ENCODE measurements around the gene METTL25. TPM values are rescaled to one million over a fixed set of nuclear protein-coding genes. Genes with fewer than 3 reads are reported as not detected.
A peak's percentile ranks its signal among the peaks of the same experiment; 100 is the strongest.

The METTL25 gene
- total RNA-seq, 2 donors from 2014 or later, result 11.8 to 11.9 TPM

DNA sequence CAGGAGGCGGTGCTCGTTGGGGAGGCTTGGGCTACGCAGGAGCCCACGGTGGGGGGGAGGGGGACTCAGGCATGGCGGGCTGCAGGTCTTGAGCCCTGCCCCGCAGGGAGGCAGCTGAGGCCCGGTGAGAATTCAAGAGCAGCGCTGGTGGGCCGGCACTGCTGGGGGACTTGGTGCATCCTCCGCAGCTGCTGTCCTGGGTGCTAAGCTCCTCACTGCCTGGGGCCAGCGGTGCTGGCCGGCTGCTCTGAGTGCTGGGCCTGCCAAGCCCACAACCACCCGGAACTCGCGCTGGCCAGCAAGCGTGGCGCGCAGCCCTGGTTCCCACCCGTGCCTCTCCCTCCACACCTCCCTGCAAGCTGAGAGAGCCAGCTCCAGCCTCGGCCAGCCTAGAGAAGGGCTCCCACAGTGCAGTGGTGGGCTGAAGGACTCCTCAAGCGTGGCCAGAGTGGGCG is 3.2 kb downstream of the METTL25 start:
- peaks cover 38% of the 10 kb centered on the region for H3K4me1 Mint-ChIP-seq
- ATAC-seq (no peak), DNase-seq (no peak)
- H3K4me3 Mint-ChIP-seq, result no peak overlapping the region
- no peaks in the 10 kb centered on the region for H3K9me3 ChIP-seq (ENCODE audit: control insufficient read depth, low read length, poor library complexity, severe bottlenecking)
- peaks cover 5% of the 10 kb centered on the region for H3K36me3 Mint-ChIP-seq (ENCODE audit: low read depth)
- no peak overlapping the region for H3K27ac Mint-ChIP-seq
- H3K27me3 Mint-ChIP-seq, result no peaks in the 10 kb centered on the region

DNA sequence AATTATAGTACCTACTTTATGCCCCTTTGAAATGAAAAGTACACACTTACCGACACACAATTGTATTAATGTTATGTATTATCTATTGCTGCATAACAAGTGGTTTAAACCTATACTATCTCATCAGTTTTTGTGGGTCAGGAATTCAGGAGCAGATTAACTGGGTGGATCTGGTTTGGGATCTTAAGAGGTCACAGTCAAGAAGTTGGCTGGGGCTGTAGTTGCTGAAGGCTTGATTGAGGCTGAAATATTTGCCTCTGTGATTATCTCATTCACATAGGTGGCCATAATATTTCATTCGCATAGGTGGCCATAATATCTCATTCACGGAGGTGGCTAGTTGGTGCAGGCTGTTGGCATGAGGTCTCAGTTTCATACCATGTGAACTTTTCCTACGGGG is 5.7 kb downstream of the METTL25 start:
- no peak for ATAC-seq
- no peaks in the 10 kb centered on the region for H3K27me3 Mint-ChIP-seq

DNA sequence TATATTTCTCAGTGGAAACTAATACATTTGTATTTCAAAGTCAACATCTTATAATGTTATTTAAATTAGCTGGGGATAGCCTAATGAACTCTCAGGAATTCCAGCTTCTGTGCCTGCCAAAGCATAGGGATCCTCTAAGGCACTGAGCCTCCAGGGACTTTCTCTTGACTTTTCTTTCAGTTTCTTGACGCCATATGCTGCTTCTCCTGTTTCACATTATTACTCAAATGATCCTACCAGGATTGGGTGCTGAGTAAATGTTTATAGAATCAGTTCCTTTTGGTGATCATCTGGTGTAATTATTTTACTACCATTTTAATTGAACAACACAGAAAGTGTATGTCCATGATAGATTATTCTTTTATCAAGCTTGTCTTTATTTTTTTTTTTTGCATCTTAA is 7.9 kb downstream of the METTL25 start:
- no peaks in the 10 kb centered on the region for H3K9me3 ChIP-seq (ENCODE audit: control insufficient read depth, low read length, poor library complexity, severe bottlenecking)
- Mint-ChIP-seq H3K36me3 (ENCODE audit: low read depth) (peaks cover 4% of the 10 kb centered on the region), H3K27me3 (no peaks in the 10 kb centered on the region), H3K4me1 (peaks cover 18% of the 10 kb centered on the region), H3K27ac (no peak overlapping the region), H3K4me3 (no peak overlapping the region)
- DNase-seq, result no peak
- no peak for ATAC-seq

More for the DNA sequence above, 5.7 kb downstream of the METTL25 start:
- peaks cover 28% of the 10 kb centered on the region for H3K4me1 Mint-ChIP-seq
- no peaks in the 10 kb centered on the region for H3K9me3 ChIP-seq (ENCODE audit: control insufficient read depth, low read length, poor library complexity, severe bottlenecking)
- peaks cover 4% of the 10 kb centered on the region for H3K36me3 Mint-ChIP-seq (ENCODE audit: low read depth)
- no peak overlapping the region for H3K27ac Mint-ChIP-seq
- no peak overlapping the region for H3K4me3 Mint-ChIP-seq
- DNase-seq, result no peak

DNA sequence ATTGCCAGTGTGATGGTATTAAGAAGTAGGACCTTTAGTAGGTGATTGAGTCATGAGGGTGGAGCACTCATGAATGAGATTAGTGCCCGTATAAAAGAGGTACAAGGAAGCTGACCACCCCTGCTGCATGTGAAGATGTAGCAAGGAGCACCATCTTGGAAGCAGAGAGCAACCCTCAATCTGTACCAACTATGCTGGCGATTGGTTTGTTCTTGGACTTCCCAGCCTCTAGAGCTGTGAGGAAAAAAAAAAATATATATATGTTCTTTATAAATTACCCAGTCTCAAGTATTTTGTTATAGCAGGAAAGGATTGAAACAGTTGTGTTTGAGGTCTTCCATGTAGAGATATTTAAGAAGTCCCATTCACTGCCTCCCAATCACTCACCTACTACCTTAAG is 16.9 kb downstream of the METTL25 start:
- Mint-ChIP-seq H3K4me3 (no peak overlapping the region), H3K4me1 (peaks cover 2% of the 10 kb centered on the region), H3K36me3 (ENCODE audit: low read depth) (peaks cover 3% of the 10 kb centered on the region), H3K27me3 (no peaks in the 10 kb centered on the region), H3K27ac (no peak overlapping the region)
- H3K9me3 ChIP-seq (ENCODE audit: control insufficient read depth, low read length, poor library complexity, severe bottlenecking), result no peaks in the 10 kb centered on the region
- ATAC-seq (no peak), DNase-seq (no peak)

DNA sequence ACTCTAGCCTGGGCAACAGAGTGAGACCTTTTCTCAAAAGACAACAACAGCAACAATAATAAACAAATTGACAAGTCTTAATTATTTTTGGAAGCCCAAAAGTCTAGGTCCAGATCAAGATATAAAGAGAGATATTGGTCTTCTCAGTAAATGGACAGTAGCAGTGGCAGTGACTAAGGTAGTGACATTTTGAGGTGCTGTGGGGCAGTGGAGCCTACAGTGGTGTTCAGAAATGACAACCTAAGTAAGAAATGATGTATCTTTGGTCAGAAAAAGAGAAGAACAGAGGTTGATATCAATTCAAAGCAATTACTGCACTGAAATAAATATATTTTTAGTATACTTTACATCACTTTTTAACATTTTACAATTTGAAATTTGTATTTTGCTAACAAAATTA is 20.7 kb downstream of the METTL25 start:
- H3K4me3 Mint-ChIP-seq, result no peak overlapping the region
- H3K4me1 Mint-ChIP-seq, result peaks cover 4% of the 10 kb centered on the region
- DNase-seq (no peak), ATAC-seq (no peak)
- no peak overlapping the region for H3K27ac Mint-ChIP-seq
- H3K36me3 Mint-ChIP-seq (ENCODE audit: low read depth), result peaks cover 5% of the 10 kb centered on the region
- H3K9me3 ChIP-seq (ENCODE audit: control insufficient read depth, low read length, poor library complexity, severe bottlenecking), result no peaks in the 10 kb centered on the region
- H3K27me3 Mint-ChIP-seq, result no peaks in the 10 kb centered on the region

DNA sequence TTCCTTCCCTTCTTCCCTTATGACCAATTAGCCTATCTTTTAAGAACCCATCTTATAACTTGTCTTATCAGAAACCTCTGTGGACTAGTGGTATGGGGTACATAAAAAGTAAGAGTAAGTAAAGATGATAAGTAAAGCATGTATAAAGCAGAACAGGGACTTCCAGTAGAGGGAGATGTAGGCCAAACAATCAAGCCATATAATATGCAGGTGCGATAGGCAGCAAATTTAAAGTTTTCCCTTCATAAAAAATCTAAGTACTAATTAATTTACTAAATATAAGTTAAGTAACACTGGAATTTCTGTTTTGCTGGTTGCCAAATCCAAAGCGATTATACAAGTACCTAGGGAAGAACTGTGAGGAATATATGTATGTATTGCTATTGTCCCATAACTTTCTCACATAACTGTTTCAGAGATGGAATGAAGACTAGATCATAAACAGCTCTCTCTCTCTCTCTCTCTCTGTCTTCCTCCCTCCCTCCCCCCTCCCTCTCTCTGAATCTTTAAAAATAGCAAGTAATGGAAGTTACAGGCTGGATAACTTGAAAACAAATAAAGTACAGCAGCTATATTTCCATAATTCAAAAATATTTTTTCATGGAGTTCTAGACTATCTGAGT is 25.7 kb downstream of the METTL25 start:
- Mint-ChIP-seq H3K4me3 (no peak overlapping the region), H3K27me3 (no peaks in the 10 kb centered on the region), H3K4me1 (peaks cover 4% of the 10 kb centered on the region), H3K27ac (peak overlapping the region; percentile 24), H3K36me3 (ENCODE audit: low read depth) (peaks cover 2% of the 10 kb centered on the region)
- no peak for DNase-seq
- no peak for ATAC-seq
- H3K9me3 ChIP-seq (ENCODE audit: control insufficient read depth, low read length, poor library complexity, severe bottlenecking), result no peaks in the 10 kb centered on the region

DNA sequence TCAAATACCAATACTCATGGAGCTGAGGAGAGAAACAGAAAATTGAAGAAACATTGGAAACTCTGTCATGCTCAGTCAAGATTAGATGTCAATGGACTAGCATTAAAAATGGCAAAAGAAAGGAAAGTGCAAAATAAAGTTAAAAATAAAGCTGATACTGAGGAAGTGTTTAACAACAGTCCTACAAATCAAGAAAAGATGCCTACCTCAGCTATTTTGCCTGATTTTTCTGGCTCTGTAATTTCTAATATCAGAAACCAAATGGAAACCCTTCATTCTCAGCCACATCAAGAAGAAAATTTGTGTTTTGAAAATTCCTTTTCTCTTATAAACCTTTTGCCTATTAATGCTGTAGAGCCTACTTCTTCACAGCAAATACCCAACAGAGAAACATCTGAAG is 40.5 kb downstream of the METTL25 start:
- peaks cover 4% of the 10 kb centered on the region for H3K36me3 Mint-ChIP-seq (ENCODE audit: low read depth)
- no peak overlapping the region for H3K27ac Mint-ChIP-seq
- DNase-seq (no peak), ATAC-seq (no peak)
- H3K27me3 Mint-ChIP-seq, result no peaks in the 10 kb centered on the region
- no peaks in the 10 kb centered on the region for H3K9me3 ChIP-seq (ENCODE audit: control insufficient read depth, low read length, poor library complexity, severe bottlenecking)
- no peaks in the 10 kb centered on the region for H3K4me1 Mint-ChIP-seq
- no peak overlapping the region for H3K4me3 Mint-ChIP-seq

DNA sequence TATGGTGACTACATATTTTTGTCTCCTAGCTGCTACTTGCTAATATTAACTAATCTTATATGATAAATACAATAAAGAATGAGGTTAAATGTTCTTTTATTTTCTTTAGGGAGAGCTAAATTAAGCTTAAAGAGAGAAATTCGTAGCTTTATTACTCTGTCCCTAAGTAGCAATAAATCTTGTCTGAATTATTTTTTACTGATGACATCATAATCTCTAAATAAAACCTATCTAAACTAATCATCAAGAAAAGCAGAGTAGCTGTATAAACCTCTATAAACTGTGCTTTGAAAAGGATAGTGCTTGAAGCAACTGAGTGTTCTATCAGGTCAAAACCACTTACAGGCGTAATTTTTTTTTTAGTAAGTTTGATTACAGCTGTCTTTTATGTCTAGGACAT is 42.5 kb downstream of the METTL25 start:
- H3K4me3 Mint-ChIP-seq, result no peak overlapping the region

DNA sequence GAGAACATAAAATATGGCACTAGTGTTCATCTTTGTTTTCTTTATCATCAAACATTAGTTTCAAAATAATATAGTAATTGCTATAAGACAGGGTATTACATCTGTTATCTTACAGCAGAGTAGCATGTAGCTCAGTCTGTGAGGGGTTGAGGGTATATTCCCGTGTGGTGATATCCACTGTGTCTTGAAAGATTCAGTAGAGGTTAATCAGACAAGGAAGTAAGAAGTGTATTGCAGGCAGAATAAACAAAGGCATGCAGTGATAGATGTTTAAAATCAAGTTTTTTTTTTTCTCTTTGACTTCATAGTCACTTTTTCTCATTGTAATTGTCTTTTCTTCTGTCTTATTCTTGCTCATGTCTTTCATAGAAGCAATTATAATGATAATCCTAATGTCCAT is 48.3 kb downstream of the METTL25 start:
- Mint-ChIP-seq H3K27me3 (no peaks in the 10 kb centered on the region), H3K36me3 (ENCODE audit: low read depth) (peaks cover 3% of the 10 kb centered on the region), H3K4me1 (no peaks in the 10 kb centered on the region)

More for the DNA sequence above, 42.5 kb downstream of the METTL25 start:
- Mint-ChIP-seq H3K4me1 (no peaks in the 10 kb centered on the region), H3K27me3 (no peaks in the 10 kb centered on the region), H3K27ac (no peak overlapping the region), H3K36me3 (ENCODE audit: low read depth) (no peaks in the 10 kb centered on the region)
- H3K9me3 ChIP-seq (ENCODE audit: control insufficient read depth, low read length, poor library complexity, severe bottlenecking), result no peaks in the 10 kb centered on the region
- ATAC-seq (no peak), DNase-seq (no peak)

DNA sequence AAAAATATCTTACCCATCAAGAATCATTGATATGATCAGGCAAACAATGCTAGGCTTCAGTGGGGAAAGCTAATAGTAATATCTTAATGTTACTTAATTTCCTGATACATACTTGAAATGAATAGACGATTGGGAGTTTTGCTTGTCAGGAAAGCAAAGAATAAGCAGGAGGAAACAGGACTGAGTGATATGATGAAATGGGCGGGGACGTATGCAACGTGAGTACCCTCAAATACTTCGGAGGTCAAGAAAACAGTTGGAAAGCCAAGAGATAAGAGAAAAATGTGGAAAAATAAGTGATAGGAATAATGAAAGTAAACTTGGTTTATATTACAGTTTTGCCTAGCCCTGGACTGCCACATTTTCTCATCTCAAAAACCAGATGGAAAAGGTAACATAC is 49.2 kb downstream of the METTL25 start:
- H3K27ac Mint-ChIP-seq, result no peak overlapping the region
- no peak for ATAC-seq
- H3K27me3 Mint-ChIP-seq, result no peaks in the 10 kb centered on the region
- H3K36me3 Mint-ChIP-seq (ENCODE audit: low read depth), result peaks cover 3% of the 10 kb centered on the region
- no peak for DNase-seq
- H3K4me3 Mint-ChIP-seq, result no peak overlapping the region
- H3K9me3 ChIP-seq (ENCODE audit: control insufficient read depth, low read length, poor library complexity, severe bottlenecking), result no peaks in the 10 kb centered on the region
- H3K4me1 Mint-ChIP-seq, result no peaks in the 10 kb centered on the region

More for the DNA sequence above, 48.3 kb downstream of the METTL25 start:
- no peak for DNase-seq
- H3K4me3 Mint-ChIP-seq, result no peak overlapping the region
- H3K9me3 ChIP-seq (ENCODE audit: control insufficient read depth, low read length, poor library complexity, severe bottlenecking), result no peaks in the 10 kb centered on the region
- no peak for ATAC-seq
- H3K27ac Mint-ChIP-seq, result no peak overlapping the region

DNA sequence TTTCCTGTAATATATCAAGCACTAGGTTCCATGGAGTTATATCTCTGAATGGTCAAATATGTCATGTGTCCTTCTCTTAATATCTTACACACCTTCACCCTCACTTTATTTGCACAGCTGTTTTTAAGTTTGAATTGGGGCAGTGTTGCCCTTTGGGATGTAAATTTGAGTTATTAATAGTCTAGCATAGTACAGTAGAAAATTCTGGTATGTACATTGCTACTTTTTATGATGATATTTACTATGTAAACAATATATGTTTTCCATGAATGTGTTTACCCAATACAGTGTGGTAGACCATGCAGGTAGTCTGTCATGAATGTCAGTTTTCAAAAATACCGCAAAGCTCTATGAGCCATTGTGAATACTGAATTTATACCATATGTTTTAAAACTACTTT is 50.5 kb downstream of the METTL25 start:
- Mint-ChIP-seq H3K36me3 (ENCODE audit: low read depth) (peaks cover 3% of the 10 kb centered on the region), H3K27ac (no peak overlapping the region), H3K27me3 (no peaks in the 10 kb centered on the region), H3K4me1 (no peaks in the 10 kb centered on the region), H3K4me3 (no peak overlapping the region)
- ATAC-seq (no peak), DNase-seq (no peak)
- no peaks in the 10 kb centered on the region for H3K9me3 ChIP-seq (ENCODE audit: control insufficient read depth, low read length, poor library complexity, severe bottlenecking)

DNA sequence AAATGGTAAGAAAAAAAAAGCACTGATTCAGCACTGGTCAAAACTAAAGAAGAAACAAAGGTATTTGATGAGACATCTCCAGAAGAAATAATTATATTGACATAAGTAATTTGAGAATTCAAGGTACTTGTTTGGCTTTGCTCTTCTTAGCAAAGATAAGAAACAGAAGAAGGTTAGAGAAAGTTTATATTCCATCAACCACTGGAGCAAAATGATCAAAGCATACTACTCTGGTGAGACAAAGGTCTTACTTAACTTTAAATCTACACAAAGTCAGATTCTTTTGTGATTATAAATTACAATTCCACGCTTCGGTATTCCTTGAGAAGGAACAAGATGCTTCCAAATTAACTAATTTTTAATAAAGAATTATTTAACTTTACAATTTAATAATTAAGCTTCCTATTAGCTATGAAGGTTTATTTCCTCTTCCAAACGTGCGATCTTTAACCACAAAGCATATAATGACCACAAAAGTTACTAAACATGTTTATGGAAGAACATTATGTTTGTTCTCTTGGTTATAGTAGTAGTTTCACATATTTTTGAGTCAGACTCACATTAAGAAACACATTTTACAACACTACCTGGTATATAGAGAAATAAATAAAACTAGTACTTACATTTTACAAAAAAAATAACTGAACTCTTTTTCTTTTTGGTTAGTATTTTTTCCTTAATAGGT is 53.4 kb downstream of the METTL25 start:
- DNase-seq, result no peak
- Mint-ChIP-seq H3K4me1 (no peaks in the 10 kb centered on the region), H3K27me3 (no peaks in the 10 kb centered on the region), H3K27ac (no peak overlapping the region), H3K36me3 (ENCODE audit: low read depth) (peaks cover 3% of the 10 kb centered on the region), H3K4me3 (no peak overlapping the region)
- ATAC-seq, result no peak
- H3K9me3 ChIP-seq (ENCODE audit: control insufficient read depth, low read length, poor library complexity, severe bottlenecking), result no peaks in the 10 kb centered on the region

DNA sequence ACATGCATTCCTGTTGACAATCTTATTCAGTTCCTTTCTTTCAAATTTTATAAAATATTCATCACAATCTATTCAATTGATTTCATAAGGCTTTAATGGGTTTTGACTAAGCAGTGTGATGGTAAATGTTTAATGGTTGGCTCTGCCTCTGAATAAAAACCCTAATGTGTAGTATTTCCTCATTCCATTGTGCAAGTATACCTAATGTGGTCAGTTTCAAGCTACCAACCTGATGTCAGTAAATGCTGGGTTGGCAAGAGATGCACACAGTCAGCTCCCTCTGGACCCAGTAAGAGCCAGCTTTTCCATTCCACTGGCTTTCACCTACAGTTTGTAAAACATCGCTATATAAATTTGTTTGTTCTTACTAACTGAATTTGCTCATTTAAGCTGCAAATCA is 53.9 kb downstream of the METTL25 start:
- ATAC-seq (no peak), DNase-seq (no peak)
- Mint-ChIP-seq H3K4me1 (no peaks in the 10 kb centered on the region), H3K4me3 (no peak overlapping the region), H3K27me3 (no peaks in the 10 kb centered on the region), H3K36me3 (ENCODE audit: low read depth) (peaks cover 3% of the 10 kb centered on the region), H3K27ac (no peak overlapping the region)
- no peaks in the 10 kb centered on the region for H3K9me3 ChIP-seq (ENCODE audit: control insufficient read depth, low read length, poor library complexity, severe bottlenecking)

DNA sequence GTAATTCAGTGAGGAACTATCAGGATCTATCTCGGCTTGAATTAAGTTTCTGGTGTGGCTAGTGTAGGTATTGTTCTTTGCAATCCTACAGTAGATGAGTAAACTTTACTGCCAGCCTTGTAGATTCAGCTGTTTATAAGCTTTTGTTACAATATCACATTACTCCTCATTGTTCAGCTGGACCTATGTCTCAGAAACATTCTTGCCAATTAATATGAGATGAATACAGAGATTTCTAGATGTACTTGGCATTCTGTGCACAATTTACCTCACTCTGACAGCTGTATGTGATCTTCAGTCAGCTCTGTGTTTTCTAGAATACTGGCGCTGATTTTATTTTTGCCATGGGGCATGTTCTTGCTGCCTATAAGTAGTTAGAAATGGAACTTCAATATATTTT is 55.7 kb downstream of the METTL25 start:
- Mint-ChIP-seq H3K27me3 (no peaks in the 10 kb centered on the region), H3K36me3 (ENCODE audit: low read depth) (no peaks in the 10 kb centered on the region), H3K4me3 (no peak overlapping the region), H3K4me1 (no peaks in the 10 kb centered on the region), H3K27ac (no peak overlapping the region)
- DNase-seq, result no peak
- ATAC-seq, result no peak
- H3K9me3 ChIP-seq (ENCODE audit: control insufficient read depth, low read length, poor library complexity, severe bottlenecking), result no peaks in the 10 kb centered on the region
